ENCODE data around the gene PTPA.
A peak's percentile ranks its signal among the peaks of the same experiment; 100 is the strongest.

Gene PTPA

DNA sequence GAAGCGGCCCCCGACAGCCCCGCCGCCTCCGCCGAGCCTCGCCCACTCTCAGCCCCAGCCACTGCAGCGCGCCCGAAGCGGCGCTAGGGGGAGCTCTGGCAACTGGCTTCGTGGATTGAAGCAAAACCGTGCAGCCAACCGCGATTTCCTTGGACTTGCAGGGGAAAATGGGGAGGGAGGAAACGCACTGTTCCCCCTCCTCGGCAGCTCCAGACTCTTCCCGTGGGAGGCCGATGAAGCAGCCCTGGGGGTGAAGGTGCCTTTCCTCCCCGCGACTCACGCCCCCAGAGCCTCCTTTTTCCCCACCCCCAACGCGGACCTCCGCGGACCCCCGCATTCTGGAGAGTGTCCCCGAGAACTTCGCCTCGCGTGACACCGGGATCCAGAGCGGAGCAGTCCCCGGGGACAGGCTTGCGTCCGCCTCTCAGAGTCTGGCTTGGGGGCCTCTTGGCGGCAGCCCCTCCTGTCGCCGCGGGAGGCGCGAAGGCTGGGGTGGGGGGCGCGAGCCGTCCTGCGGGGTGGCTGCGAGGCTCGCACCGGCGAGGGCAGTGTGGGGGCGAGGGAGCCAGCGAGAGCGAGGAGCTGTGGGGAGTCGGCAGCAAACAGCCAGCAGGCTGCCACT lies 63.0 kb downstream of the PTPA start:
- Histone ChIP-seq H3K14ac (ENCODE audit: low read length) (peak overlapping the region; percentile 97), H2BK5ac (ENCODE audit: low read length) (peak overlapping the region; percentile 76), H4K8ac (ENCODE audit: low read depth, low read length) (peak overlapping the region; percentile 90), H2AFZ (ENCODE audit: low read length) (peak overlapping the region; percentile 82), H2AK5ac (ENCODE audit: low read depth, low read length) (peak overlapping the region; percentile 100), H2BK15ac (ENCODE audit: low read length) (peak overlapping the region; percentile 99), H3K4me1 (ENCODE audit: control insufficient read depth in 2 of 2, insufficient read depth in 1 of 2, low read depth in 1 of 2, low read length in 2 of 2) (peaks cover 20 to 22% of the 10 kb centered on the region in 2 donors), H3K4me3 (ENCODE audit: low read length in 2 of 2) (peak overlapping the region; percentile 78 to 99), H3K79me1 (ENCODE audit: low read depth, low read length) (peaks cover 8% of the 10 kb centered on the region), H3K18ac (ENCODE audit: low read length) (peak overlapping the region; percentile 98), H3K36me3 (replicated peaks in 1 of 2; ENCODE audit: control insufficient read depth in 2 of 2, insufficient read depth in 2 of 2, low read length in 2 of 2) (no peaks in the 10 kb centered on the region), H3K4me2 (ENCODE audit: insufficient read depth, low read length, poor library complexity, severe bottlenecking) (peak overlapping the region; percentile 97), H3K27ac (replicated peaks; ENCODE audit: low read length) (peak overlapping the region; percentile 54), H3K9ac (ENCODE audit: low read depth, low read length, poor library complexity) (peak overlapping the region; percentile 94), H4K91ac (ENCODE audit: low read depth, low read length, poor library complexity) (peak overlapping the region; percentile 22), H3K9me3 (replicated peaks in 1 of 2; ENCODE audit: control insufficient read depth in 2 of 2, insufficient read depth in 1 of 2, low read depth in 1 of 2, low read length in 2 of 2) (peaks cover 0 to 1% of the 10 kb centered on the region in 2 donors), H3K23ac (ENCODE audit: low read depth, low read length, poor library complexity) (peak overlapping the region; percentile 87), H3K27me3 (ENCODE audit: control insufficient read depth in 3 of 3, insufficient read depth in 3 of 3, low read depth in 1 of 3, low read length in 3 of 3) (no peaks in the 10 kb centered on the region), H2BK120ac (ENCODE audit: low read depth, low read length) (peak overlapping the region; percentile 81), H3K4ac (ENCODE audit: low read length) (peak overlapping the region; percentile 97), H2BK12ac (ENCODE audit: low read length) (peak overlapping the region; percentile 92)
- DNase-seq (ENCODE audit: low spot score): peak; percentile 78
- no CpG with 5 or more reads among the region's 55 CpGs for WGBS, 2 donors (ENCODE audit: extremely low coverage in 2 of 2, insufficient read length in 2 of 2, insufficient replicate concordance in 1 of 2)

DNA sequence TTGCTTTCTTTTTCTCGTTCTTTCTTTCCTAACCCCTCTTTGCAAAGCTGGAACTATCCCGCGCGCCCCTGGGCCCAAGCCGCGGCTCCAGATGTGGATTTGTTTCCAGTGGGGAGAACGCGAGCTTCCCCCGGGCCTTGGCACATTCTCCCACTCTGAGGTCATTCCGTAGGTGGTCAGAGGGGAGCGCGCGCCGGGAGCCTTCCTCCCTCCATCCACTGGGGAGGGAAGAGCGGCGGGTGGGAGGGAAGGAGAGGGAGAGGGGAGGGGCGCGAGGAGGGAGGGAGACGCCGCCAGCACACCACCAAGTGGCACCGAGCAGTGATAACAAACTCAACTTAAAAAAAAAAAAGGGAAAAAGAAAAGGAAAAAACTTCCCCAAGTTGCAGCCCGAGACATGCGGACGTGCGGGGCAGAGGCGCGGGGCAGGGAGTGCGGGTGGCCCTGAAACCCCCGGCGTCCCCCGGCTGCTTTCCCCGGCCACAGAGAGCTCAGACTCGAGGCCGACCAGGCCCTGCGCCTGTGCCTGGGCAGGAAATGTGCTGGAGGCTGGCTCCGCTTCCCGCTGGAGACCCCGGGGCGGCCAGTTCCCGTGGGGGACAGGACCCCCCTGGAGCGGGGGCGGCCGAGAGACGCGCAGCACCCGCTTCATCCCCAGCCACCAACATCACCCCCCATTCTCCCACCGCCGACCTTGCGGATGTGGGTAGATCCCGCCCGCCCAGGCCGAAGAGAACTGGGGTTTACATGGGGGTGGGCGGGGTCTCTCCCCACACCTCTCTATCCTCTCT lies 63.7 kb downstream of the PTPA start:
- Histone ChIP-seq H2AFZ (ENCODE audit: low read length) (peak overlapping the region; percentile 82), H4K8ac (ENCODE audit: low read depth, low read length) (peak overlapping the region; percentile 29), H3K18ac (ENCODE audit: low read length) (peak overlapping the region; percentile 98), H2BK15ac (ENCODE audit: low read length) (peak overlapping the region; percentile 82), H3K14ac (ENCODE audit: low read length) (peak overlapping the region; percentile 97), H3K9me3 (replicated peaks in 1 of 2; ENCODE audit: control insufficient read depth in 2 of 2, insufficient read depth in 1 of 2, low read depth in 1 of 2, low read length in 2 of 2) (peaks cover 0 to 1% of the 10 kb centered on the region in 2 donors), H2BK120ac (ENCODE audit: low read depth, low read length) (peak overlapping the region; percentile 81), H3K79me1 (ENCODE audit: low read depth, low read length) (peaks cover 8% of the 10 kb centered on the region), H3K4me2 (ENCODE audit: insufficient read depth, low read length, poor library complexity, severe bottlenecking) (peak overlapping the region; percentile 97), H2BK5ac (ENCODE audit: low read length) (peak overlapping the region; percentile 76), H3K9ac (ENCODE audit: low read depth, low read length, poor library complexity) (peak overlapping the region; percentile 94), H4K91ac (ENCODE audit: low read depth, low read length, poor library complexity) (peak overlapping the region; percentile 12), H3K36me3 (replicated peaks in 1 of 2; ENCODE audit: control insufficient read depth in 2 of 2, insufficient read depth in 2 of 2, low read length in 2 of 2) (no peaks in the 10 kb centered on the region), H3K4ac (ENCODE audit: low read length) (no peak overlapping the region), H3K4me3 (ENCODE audit: low read length in 2 of 2) (peak overlapping the region; percentile 78 to 99), H3K4me1 (ENCODE audit: control insufficient read depth in 2 of 2, insufficient read depth in 1 of 2, low read depth in 1 of 2, low read length in 2 of 2) (peaks cover 26 to 27% of the 10 kb centered on the region in 2 donors), H3K23ac (ENCODE audit: low read depth, low read length, poor library complexity) (peak overlapping the region; percentile 87), H2BK12ac (ENCODE audit: low read length) (no peak overlapping the region), H2AK5ac (ENCODE audit: low read depth, low read length) (peak overlapping the region; percentile 100), H3K27ac (replicated peaks; ENCODE audit: low read length) (peak overlapping the region; percentile 83), H3K27me3 (ENCODE audit: control insufficient read depth in 3 of 3, insufficient read depth in 3 of 3, low read depth in 1 of 3, low read length in 3 of 3) (peaks cover 0 to 1% (median 0%) of the 10 kb centered on the region in 3 experiments)
- DNase-seq (ENCODE audit: low spot score): peak; percentile 50
- whole genome bisulfite sequencing, 2 donors (ENCODE audit: extremely low coverage in 2 of 2, insufficient read length in 2 of 2, insufficient replicate concordance in 1 of 2): no CpG with 5 or more reads among the region's 53 CpGs

DNA sequence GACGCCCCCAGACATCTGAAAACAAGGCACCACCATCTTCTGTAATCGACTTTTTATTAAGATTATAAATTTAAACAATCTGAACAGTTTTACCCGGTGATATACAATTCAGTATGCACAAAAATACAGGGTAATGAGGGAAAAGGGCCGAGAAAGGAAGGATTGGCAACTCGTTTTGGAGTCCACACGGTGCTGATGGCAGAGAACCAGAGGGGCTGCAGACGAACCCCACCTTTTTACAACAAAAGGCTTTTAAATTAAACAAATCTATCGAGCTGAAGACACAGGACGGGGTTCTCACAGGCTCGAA lies 64.3 kb downstream of the PTPA start:
- WGBS, 2 donors (ENCODE audit: extremely low coverage in 2 of 2, insufficient read length in 2 of 2, insufficient replicate concordance in 1 of 2): no CpG with 5 or more reads among the region's 10 CpGs

More for the DNA sequence above, 64.3 kb downstream of the PTPA start:
- Histone ChIP-seq H3K4me3 (ENCODE audit: low read length in 2 of 2) (peak overlapping the region; percentile 67 to 99), H3K18ac (ENCODE audit: low read length) (peak overlapping the region; percentile 95), H3K27me3 (ENCODE audit: control insufficient read depth in 3 of 3, insufficient read depth in 3 of 3, low read depth in 1 of 3, low read length in 3 of 3) (peaks cover 0 to 3% (median 0%) of the 10 kb centered on the region in 3 experiments), H2AFZ (ENCODE audit: low read length) (no peak overlapping the region), H3K4ac (ENCODE audit: low read length) (no peak overlapping the region), H3K4me2 (ENCODE audit: insufficient read depth, low read length, poor library complexity, severe bottlenecking) (peak overlapping the region; percentile 97), H4K8ac (ENCODE audit: low read depth, low read length) (no peak overlapping the region), H3K9ac (ENCODE audit: low read depth, low read length, poor library complexity) (peak overlapping the region; percentile 79), H3K9me3 (replicated peaks in 1 of 2; ENCODE audit: control insufficient read depth in 2 of 2, insufficient read depth in 1 of 2, low read depth in 1 of 2, low read length in 2 of 2) (no peaks in the 10 kb centered on the region), H3K23ac (ENCODE audit: low read depth, low read length, poor library complexity) (no peak overlapping the region), H3K14ac (ENCODE audit: low read length) (no peak overlapping the region), H3K27ac (replicated peaks; ENCODE audit: low read length) (peak overlapping the region; percentile 83), H2BK120ac (ENCODE audit: low read depth, low read length) (no peak overlapping the region), H3K4me1 (ENCODE audit: control insufficient read depth in 2 of 2, insufficient read depth in 1 of 2, low read depth in 1 of 2, low read length in 2 of 2) (peaks cover 26 to 27% of the 10 kb centered on the region in 2 donors), H4K91ac (ENCODE audit: low read depth, low read length, poor library complexity) (no peak overlapping the region), H2BK15ac (ENCODE audit: low read length) (no peak overlapping the region), H3K79me1 (ENCODE audit: low read depth, low read length) (peaks cover 8% of the 10 kb centered on the region), H2AK5ac (ENCODE audit: low read depth, low read length) (peak overlapping the region; percentile 100), H3K36me3 (replicated peaks in 1 of 2; ENCODE audit: control insufficient read depth in 2 of 2, insufficient read depth in 2 of 2, low read length in 2 of 2) (no peaks in the 10 kb centered on the region), H2BK5ac (ENCODE audit: low read length) (peak overlapping the region; percentile 76), H2BK12ac (ENCODE audit: low read length) (no peak overlapping the region)
- peak; percentile 53 for DNase-seq (ENCODE audit: low spot score)
